HG03469 (cell line): ENCODE data around the gene DDR2.
"Not testable (repeated sequence)": the region's sequence is repeated elsewhere in the genome, so short reads cannot be mapped to it uniquely, and the experiment has no call there.

Experiments used
- ATAC-seq: cut with Tn5 transposase; IDR thresholded peaks from one replicate; pipeline ENCODE4 v1.9.1; 2021; ENCODE audit warnings: mild to moderate bottlenecking, moderate library complexity, moderate number of reproducible peaks; ENCODE audit not compliant: unreplicated experiment

The DDR2 gene

DNA sequence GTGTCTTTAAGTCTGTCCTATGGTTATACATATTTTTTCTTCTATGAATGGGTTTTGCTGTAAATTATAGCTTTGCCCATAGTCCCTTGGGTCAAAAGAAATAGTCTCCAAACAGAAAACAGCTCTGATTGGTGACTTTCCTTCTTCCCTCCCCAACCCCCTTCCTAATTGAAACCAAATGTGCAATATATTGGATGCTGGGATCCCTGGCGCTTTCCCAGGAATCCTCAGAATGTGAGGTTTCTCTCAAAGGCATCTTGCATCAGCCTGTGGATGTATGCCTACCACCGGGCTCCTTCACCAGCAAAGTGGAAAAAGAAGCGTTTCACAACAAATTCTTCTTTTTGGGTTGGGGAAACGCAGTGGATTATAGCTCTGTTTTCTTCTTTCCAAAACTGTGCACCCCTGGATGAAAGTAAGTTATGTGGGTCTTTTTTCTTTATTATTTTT, at the start of gene DDR2:
Gene DDR2, plus strand, starts transcription at position 248 of the 450 bp plus-strand sequence. CDS start 86,600 bp downstream, outside the sequence.
- ATAC-seq = no peak

DNA sequence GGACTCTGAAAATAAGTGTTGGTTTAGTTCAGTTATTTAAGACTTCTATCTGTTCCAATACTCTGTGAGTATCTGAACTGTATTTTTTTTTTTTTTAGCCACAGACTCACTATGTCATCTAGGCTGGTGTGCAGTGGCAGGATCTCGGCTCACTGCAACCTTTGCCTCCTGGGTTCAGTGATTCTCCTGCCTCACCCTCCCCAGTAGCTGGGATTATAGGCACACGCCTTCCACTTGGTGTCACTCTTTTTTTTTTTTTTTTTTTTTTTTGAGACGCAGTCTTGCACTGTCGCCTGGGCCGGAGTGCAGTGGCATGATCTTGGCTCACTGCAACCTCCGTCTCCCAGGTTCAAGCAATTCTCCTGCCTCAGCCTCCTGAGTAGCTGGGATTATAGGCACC, 49.4 kb upstream of the DDR2 start:
- not testable (repeated sequence) for ATAC-seq

DNA sequence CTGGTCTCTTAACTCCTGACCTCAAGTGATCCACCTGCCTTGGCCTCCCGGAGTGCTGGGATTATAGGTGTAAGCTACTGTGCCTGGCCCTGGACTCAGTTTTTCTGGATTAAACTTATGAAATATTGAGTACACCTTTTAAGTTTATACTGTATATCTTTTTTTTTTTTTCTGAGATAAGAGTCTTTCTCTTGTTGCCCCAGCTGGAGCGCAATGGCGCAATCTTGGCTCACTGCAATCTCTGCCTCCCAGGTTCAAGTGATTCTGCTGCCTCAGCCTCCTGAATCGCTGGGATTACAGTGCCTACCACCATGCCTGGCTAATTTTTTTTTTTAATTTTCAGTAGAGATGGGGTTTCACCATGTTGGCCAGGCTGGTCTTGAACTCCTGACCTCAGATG, 47.2 kb upstream of the DDR2 start:
- not testable (repeated sequence) for ATAC-seq

DNA sequence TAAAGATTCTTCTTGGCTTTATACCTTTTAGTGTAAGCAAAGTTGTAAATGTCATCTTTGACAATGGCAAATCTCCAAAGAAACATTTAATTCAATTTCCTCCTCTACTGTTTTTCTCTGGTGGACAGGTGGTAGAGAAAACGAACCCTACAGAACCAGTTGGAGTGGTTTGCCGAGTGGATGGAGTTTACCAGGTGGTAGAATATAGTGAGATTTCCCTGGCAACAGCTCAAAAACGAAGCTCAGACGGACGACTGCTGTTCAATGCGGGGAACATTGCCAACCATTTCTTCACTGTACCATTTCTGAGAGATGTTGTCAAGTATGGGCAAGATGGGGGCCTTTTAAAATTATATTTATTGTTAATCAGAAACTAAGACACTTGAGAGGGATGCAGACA, 44.9 kb upstream of the DDR2 start:
- ATAC-seq = no peak

DNA sequence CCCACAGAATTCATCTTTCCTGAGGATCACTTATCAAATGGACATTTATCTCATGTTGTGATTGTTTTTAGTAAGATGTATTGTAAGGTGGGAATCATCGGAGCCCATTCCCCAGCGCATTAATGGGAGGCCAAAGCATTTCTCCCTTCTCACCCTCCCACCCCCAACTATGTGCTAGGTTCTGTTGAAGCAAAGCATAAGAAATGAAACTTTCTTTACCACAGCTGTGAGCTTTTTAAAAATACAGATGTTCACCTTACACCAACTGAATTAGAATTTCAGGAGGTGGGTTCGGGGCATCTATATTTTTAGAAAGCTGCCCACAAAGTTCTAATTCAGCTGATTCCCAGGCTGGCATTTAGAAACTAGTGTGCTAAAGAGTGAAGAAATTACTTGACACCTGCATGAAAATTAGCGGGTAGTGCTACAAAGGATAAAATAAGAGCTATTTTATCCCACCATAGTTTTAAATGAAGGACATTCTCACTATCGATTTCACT, 44.5 kb upstream of the DDR2 start:
- no peak for ATAC-seq

DNA sequence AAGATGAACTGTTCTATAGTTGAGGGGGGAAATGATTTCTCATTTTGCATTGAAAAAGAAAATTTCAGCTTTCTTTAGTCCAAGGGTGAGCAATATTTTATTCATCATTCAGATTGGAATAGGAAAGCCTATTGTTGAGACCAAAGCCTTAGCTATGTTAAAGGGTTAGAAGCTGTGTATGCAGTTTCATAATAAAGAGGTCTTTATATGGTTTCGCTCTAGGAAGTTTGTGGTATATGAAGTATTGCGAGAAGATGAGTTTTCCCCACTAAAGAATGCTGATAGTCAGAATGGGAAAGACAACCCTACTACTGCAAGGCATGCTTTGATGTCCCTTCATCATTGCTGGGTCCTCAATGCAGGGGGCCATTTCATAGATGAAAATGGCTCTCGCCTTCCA, 42.2 kb upstream of the DDR2 start:
- no peak for ATAC-seq

DNA sequence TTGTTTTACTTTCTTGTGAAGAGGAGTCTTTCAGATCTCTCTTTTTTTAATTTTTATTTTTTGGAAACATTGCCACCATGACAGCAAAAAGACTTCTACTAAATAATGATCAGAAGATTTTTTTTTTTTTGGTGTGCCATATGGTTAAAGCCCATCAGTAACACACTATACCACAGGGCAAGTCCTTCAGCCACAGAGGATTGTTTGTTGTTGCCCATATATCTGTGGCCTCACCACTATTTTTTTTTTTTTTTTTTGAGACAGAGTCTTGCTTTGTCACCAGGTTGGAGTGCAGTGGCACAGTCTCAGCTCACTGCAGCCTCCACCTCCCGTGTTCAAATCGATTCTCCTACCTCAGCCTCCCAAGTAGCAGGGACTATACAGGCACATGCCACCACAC, 41.6 kb upstream of the DDR2 start:
- no peak for ATAC-seq

DNA sequence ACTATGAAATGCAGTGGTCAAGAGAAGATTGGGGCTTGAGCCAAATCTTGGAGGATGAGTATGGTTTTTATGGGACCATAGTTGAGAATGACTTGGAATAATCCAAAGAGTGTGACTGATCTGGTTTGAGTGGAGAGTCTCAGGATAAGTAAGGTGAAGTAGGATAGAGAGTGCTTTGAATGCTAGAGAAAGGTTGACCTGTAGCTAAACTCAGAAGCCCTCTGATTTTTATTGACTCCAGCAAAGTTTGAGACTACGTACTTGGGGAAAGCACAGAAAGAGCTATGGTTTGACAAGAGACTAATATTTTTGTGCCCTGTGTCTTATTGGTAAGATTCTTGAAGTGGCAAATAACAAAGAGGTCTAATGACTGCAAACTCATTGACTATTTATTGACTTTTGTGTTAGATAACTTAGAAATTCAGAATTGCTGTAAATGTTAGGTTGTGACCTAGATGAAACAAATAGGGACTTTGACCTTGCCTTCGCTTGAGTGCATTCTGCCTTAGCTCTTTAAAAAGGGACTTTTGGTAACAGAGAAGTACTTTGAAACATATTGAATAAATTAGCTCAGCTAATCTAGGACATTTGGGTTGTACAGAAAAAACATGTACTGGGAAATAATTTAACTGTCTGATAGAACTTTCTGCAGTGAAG, 35.6 kb upstream of the DDR2 start:
- ATAC-seq = no peak

DNA sequence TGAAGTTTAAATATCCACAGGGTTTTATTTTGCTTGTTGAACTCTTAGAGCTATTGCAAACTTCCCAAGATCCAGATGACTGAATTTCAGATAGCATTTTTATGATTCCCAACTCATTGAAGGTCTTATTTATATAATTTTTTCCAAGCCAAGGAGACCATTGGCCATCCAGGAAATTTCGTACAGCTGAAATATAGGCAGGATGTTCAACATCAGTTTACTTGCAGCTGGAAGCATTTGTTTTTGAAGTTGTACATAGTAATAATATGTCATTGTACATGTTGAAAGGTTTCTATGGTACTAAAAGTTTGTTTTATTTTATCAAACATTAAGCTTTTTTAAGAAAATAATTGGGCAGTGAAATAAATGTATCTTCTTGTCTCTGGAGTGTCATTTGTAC, 32.8 kb upstream of the DDR2 start:
- no peak for ATAC-seq

DNA sequence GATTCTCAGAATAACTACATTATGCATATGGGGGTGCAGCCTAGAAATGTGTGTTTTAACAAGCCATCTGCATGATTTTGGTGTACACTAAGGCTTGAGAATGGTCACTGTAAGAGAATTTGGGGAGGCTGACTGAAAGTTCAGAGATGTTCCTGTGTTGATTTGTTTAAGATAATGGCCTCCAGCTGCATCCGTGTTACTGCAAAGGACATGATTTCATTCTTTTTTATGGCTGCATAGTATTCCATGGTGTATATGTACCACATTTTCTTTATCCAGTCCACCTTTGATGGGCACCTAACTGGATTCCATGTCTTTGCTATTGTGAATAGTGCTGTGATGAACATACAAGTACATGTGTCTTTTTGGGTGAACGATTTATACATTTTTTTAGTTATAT, 29.1 kb upstream of the DDR2 start:
- ATAC-seq = not testable (repeated sequence)

DNA sequence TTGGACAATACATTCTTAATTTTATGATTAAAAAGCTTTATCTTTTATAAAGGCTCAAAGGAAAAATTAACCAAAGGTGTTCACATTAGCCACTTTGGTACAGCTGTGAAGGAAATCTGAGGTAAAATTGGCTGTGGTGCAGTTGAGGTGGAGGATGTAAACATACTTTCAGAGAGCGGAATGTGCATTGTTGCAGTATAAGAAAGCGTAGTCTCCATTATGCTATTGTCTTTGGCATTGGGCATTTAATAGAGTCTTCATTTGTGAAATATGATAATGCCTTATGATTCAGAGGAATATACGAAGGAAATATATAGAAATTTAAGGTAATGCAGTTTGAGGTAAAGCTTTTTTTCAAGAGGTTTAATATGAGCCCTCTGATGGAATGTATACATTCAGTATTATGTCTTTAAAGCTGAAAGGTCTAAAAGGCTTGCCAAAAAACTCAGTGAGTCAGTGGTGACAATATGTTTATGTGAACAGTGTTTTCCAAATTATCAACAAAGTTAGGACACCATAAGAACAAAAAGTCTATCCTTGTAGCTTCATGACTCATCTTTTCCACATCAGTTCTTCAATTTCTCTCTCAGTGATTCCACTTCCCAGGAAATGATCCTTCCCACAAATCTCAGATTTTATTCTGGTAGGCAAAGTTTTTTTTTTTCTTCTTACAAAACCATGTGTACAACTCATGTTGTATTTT, 26.9 kb upstream of the DDR2 start:
- ATAC-seq = no peak

DNA sequence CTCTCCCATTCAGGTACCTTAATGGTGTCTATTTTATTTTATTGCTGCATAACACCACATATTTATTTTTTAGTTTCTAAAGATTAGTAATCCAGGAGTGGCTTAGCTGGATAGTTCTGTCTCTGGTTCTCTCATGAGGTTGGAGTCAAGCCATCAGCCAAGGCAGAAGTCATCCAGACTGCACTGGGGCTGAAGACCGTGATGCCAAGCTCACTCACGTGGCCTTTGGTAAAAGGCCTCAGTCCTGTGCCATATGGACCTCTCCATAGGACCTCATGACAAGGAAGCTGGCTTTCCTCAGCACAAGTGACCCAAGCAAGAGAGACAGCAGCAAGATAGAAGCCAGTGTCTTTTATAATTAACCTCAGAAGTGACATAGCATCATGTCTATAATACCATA, 23.0 kb upstream of the DDR2 start:
- ATAC-seq = no peak

DNA sequence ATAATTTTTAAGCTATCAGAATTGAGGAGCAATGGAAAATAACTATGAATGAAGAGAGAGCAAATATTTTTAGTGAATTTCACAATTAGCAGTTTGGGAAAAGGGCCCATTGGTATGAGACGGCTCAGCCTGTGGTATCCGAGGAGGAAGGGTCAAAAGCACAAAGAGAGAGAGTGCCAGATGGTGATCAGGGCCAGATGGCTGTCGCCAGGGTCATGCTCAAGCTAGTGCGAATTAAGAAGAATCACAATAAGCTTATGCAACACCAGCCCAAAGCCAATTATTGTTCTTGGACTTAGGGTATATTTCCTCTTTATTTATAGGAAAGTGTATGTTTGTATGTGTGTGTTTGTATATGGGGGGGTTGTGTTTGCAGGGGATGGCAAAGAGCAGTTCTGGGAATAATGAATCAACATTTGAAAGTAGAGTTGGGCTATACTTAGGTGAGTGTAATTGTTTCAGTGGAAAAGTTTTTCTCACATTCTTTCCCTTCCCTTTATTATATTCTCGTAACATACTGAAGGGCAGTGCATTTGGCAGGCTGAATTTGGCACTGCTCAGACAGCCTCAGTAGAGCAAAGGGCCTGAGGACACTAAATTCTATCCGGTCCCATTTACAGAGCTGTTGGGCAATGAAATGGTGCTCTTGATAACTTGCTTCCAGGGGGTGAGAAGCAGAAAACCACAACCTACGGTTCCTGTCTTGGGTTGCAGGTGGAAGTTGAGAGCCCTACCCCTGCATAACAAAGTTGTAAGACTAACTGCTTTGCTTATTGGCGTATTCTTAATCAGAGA, 19.5 kb upstream of the DDR2 start:
- ATAC-seq = no peak

DNA sequence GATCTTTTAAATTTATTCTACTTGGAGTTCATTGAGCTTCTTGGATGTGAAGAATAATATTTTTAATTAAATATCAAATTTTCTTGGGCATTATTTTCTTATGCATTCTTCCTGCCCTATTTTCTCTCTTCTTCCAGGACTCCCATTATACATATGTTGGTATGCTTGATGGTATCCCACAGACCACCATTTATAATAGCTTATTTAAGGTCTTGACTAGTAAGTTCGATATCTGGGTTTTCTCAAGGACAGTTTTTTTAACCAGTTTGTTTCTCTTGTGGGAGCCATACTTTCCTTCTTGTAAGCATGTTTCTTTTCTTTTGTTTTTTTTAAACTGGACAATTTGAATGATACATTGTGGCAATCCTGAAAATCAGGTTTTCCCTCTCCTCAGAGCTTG, 15.4 kb upstream of the DDR2 start:
- no peak for ATAC-seq

DNA sequence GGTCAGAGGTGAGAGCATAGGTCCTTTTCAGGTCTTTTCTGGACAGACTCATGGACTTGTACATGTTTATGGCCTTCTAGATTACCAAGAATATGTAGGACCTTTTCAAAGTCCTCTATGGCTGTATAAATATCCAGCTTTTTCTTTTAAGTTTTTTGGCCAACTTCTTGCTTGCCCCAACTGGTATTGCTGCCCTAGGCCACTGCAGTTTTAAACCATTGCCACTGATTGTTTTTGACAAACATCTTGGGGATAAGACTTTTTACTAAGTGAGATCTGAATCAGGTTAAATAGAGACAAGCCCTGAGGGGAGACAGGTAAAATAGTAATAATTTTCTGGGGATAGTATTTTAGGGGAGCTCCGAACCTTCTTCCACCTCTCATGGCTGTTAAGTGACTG, 14.8 kb upstream of the DDR2 start:
- no peak for ATAC-seq

DNA sequence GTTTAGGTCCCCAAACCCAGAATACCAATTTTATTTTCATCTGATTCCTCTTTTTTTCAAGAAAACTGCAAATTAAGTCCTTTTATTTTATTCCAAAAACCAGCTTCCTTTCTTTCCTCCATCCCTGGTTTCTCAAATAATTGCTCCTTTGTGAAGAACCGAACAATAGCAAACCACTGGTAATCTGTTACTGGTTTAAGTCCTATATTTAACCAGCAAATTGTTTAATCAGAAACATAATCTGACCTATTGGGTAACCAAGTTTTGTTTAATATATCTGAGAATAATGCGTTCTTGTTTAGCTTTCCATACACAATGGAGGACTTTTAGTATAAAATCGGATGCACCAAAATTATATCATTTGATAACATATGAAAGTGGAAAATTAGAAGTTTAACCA, 13.2 kb upstream of the DDR2 start:
- no peak for ATAC-seq

DNA sequence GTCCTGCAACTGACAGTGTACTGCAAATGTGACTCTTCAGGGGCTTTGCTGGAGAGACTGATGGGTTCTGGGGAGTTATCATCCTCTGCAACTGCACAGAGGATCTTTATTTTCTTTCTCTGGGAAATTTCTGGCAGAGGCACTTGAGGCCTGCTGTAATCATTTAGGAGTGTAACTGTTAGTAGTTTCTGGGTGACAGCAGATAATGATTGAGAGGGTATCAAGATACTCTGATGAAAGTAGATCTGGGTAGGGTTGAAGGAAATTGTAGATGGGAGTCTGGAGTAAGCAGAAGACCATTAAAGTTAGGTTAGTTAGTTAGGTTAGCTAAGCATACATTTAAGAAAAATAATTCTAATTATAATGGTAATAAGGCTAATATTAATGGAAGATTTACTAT, 11.0 kb upstream of the DDR2 start:
- no peak for ATAC-seq

DNA sequence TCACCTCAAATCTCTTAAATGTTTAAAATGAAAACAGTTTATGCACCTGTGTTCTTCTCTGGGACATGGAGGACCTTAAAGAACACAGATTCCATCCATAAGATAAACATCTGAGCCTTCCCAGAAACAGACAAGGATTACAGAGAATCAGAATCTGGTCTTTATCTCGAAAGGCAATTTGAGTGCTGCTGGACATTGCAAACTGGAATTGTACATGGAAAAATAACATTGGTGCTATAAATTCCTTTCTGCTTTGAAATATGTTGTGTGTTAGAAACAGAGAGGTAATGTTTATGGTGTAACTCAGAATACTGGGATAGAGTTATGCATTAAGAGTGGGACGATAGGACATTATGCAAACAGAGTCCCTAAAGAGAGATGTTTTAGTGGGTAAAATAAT, 6.6 kb upstream of the DDR2 start:
- no peak for ATAC-seq

DNA sequence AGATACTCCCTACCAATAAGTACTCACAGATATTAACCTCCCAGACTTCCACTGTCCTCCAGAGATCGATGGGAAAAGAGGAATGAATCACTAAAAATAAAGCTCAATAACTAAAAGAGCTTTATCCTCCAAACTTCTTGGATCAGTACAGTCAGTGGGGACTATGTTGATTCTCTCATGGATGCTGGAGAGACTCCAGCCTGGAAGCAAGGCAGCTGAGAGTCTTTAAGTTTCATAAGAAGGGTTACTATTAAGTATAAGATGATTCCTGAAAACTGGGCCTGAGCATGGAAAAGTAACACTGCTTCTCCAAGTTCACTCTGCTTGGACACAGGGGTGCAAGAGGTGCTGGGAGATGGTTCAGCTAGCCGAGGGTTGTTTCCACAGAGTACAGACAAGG, 6.2 kb upstream of the DDR2 start:
- no peak for ATAC-seq

DNA sequence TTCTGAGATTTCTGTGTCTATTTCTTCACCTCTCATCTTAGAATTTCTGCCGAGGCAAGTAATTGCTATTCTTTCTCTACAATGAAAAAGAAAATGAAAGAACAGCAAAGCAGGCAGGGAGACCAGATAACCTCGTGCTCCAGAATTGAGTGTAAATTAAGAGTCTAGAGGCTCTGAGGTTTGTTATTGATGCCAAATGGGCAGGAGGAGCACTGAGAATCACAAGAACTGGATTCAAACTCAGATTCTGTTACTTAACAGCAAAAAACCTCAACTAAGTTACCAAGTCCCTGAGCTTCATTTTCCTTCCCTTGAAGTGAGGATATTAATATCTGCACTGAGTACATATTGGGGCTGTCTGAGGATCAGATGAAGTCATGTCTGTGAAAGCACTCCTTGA, 5.5 kb upstream of the DDR2 start:
- no peak for ATAC-seq

DNA sequence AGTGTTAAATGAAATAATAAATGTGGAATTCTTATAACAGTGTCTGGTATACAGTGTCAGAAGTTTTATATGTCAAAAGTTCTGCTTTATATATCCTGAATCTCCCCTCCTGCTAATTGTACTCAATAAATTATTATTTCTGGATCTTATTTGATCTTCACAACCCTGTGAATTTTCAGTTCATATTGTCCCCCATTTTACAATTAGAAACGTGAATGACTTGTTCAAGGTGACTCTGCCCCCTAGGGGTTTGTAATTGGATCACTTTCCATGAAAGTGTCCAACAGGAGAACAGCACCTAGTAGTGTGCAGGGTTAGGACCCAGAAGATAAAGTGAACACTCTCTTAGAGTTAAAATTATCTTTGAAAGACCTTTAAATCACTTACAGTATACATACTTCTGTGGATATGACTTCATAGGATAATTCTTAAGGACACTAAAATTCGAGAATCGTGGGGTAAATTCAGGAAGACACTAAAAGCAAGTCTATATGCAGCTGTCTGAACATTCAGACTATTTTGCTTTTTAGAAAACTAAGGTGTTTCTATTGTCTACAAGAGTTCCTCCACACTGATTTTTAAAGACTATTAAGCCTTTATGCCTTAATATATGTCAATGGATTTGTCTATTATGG, 4.5 kb upstream of the DDR2 start:
- ATAC-seq = no peak
